ENCODE measurements around the gene COL25A1.

GRCh38 chr4:109011241-109012026 is 291.0 kb downstream of the COL25A1 start:
- TF ChIP-seq CTCF (IDR thresholded peaks at IDR 0.05) (no peak), REST (IDR thresholded peaks at IDR 0.05; ENCODE audit: insufficient read depth in 1 of 2, low read depth in 2 of 2, low read length in 1 of 2) (no peak), POLR2AphosphoS5 (IDR thresholded peaks at IDR 0.05; ENCODE audit: low read depth, low read length) (no peak), TCF7L2 (IDR thresholded peaks at IDR 0.05; ENCODE audit: low read depth, low read length) (no peak), SIN3A (IDR thresholded peaks at IDR 0.05; ENCODE audit: borderline replicate concordance, insufficient read depth, low read depth, low read length) (no peak)

All from Panc1 (cell line).